ENCODE measurements around the gene ELF3.
"Not testable (repeated sequence)": the region's sequence is repeated elsewhere in the genome, so short reads cannot be mapped to it uniquely, and the experiment has no call there.

ELF3 gene

GRCh38 chr1:202018468-202019234 is 8.3 kb downstream of the ELF3 start:
- DNase-seq (ENCODE audit: insufficient read length) (no peak), FAIRE-seq (no peak)
- no peak for TF ChIP-seq POLR2A (IDR thresholded peaks at IDR 0.05; ENCODE audit: low read depth, low read length)
- no peak for TF ChIP-seq POLR2AphosphoS5 (IDR thresholded peaks at IDR 0.05; ENCODE audit: low read depth, low read length)
- no peak for TF ChIP-seq TAF1 (IDR thresholded peaks at IDR 0.05; ENCODE audit: borderline replicate concordance, low read depth, low read length)

- not testable (repeated sequence) for FAIRE-seq; DNase-seq (ENCODE audit: insufficient read length)
Observed at GRCh38 chr1:202019235-202019558, 8.8 kb downstream of the ELF3 start.

GRCh38 chr1:202023001-202023433 is 12.6 kb downstream of the ELF3 start:
- FAIRE-seq (no peak), DNase-seq (ENCODE audit: insufficient read length) (no peak)
- TF ChIP-seq POLR2A (IDR thresholded peaks at IDR 0.05; ENCODE audit: low read depth, low read length) (no peak), TAF1 (IDR thresholded peaks at IDR 0.05; ENCODE audit: borderline replicate concordance, low read depth, low read length) (no peak), POLR2AphosphoS5 (IDR thresholded peaks at IDR 0.05; ENCODE audit: low read depth, low read length) (no peak)

- TF ChIP-seq TAF1 (IDR thresholded peaks at IDR 0.05; ENCODE audit: borderline replicate concordance, low read depth, low read length) (no peak), POLR2AphosphoS5 (IDR thresholded peaks at IDR 0.05; ENCODE audit: low read depth, low read length) (no peak), POLR2A (IDR thresholded peaks at IDR 0.05; ENCODE audit: low read depth, low read length) (no peak)
- FAIRE-seq (no peak), DNase-seq (ENCODE audit: insufficient read length) (no peak)
Observed at GRCh38 chr1:202029171-202029665, 18.8 kb downstream of the ELF3 start.

GRCh38 chr1:202029727-202030126 is 19.3 kb downstream of the ELF3 start:
- TF ChIP-seq POLR2AphosphoS5 (IDR thresholded peaks at IDR 0.05; ENCODE audit: low read depth, low read length) (no peak), POLR2A (IDR thresholded peaks at IDR 0.05; ENCODE audit: low read depth, low read length) (no peak), TAF1 (IDR thresholded peaks at IDR 0.05; ENCODE audit: borderline replicate concordance, low read depth, low read length) (no peak)
- FAIRE-seq = no peak
- DNase-seq (ENCODE audit: insufficient read length) = no peak

GRCh38 chr1:202031796-202032195 is 21.4 kb downstream of the ELF3 start:
- DNase-seq (ENCODE audit: insufficient read length) = no peak
- TF ChIP-seq POLR2AphosphoS5 (IDR thresholded peaks at IDR 0.05; ENCODE audit: low read depth, low read length) = no peak
- TF ChIP-seq POLR2A (IDR thresholded peaks at IDR 0.05; ENCODE audit: low read depth, low read length) = no peak
- no peak for TF ChIP-seq TAF1 (IDR thresholded peaks at IDR 0.05; ENCODE audit: borderline replicate concordance, low read depth, low read length)
- FAIRE-seq = no peak

GRCh38 chr1:202034149-202034682 is 23.8 kb downstream of the ELF3 start:
- no peak for FAIRE-seq
- DNase-seq (ENCODE audit: insufficient read length) = no peak
- TF ChIP-seq POLR2A (IDR thresholded peaks at IDR 0.05; ENCODE audit: low read depth, low read length) (no peak), POLR2AphosphoS5 (IDR thresholded peaks at IDR 0.05; ENCODE audit: low read depth, low read length) (no peak), TAF1 (IDR thresholded peaks at IDR 0.05; ENCODE audit: borderline replicate concordance, low read depth, low read length) (no peak)

- no peak for FAIRE-seq
- TF ChIP-seq POLR2A (IDR thresholded peaks at IDR 0.05; ENCODE audit: low read depth, low read length) = no peak
- no peak for TF ChIP-seq TAF1 (IDR thresholded peaks at IDR 0.05; ENCODE audit: borderline replicate concordance, low read depth, low read length)
- no peak for TF ChIP-seq POLR2AphosphoS5 (IDR thresholded peaks at IDR 0.05; ENCODE audit: low read depth, low read length)
- no peak for DNase-seq (ENCODE audit: insufficient read length)
Observed at GRCh38 chr1:202034683-202035462, 24.5 kb downstream of the ELF3 start.

- DNase-seq (ENCODE audit: insufficient read length) (no peak), FAIRE-seq (no peak)
- TF ChIP-seq POLR2AphosphoS5 (IDR thresholded peaks at IDR 0.05; ENCODE audit: low read depth, low read length) (no peak), TAF1 (IDR thresholded peaks at IDR 0.05; ENCODE audit: borderline replicate concordance, low read depth, low read length) (no peak), POLR2A (IDR thresholded peaks at IDR 0.05; ENCODE audit: low read depth, low read length) (no peak)
Observed at GRCh38 chr1:202036595-202037387, 26.4 kb downstream of the ELF3 start.

GRCh38 chr1:202037706-202038296 is 27.4 kb downstream of the ELF3 start:
- no peak for TF ChIP-seq TAF1 (IDR thresholded peaks at IDR 0.05; ENCODE audit: borderline replicate concordance, low read depth, low read length)
- TF ChIP-seq POLR2AphosphoS5 (IDR thresholded peaks at IDR 0.05; ENCODE audit: low read depth, low read length) = no peak
- TF ChIP-seq POLR2A (IDR thresholded peaks at IDR 0.05; ENCODE audit: low read depth, low read length) = no peak
- no peak for DNase-seq (ENCODE audit: insufficient read length)
- FAIRE-seq = no peak

Data from GM12892 (cell line).